Muscle of back (tissue), 11 donors: ENCODE measurements around the gene PRKG1. TPM values are rescaled to one million over a fixed set of nuclear protein-coding genes. Genes with fewer than 3 reads are reported as not detected.
"Not testable (repeated sequence)": the region's sequence is repeated elsewhere in the genome, so short reads cannot be mapped to it uniquely, and the experiment has no call there.

Source experiments
- DNase-seq, 3 donors: peaks; one replicate each; pipeline versions ENCODE4 v3.0.0 to v3.0.0-alpha.2; 2013
- polyA plus RNA-seq, 10 donors: library from polyadenylated mRNA; unstranded; fragments of 120-200 nt; gene quantifications; one replicate each; pipeline ENCODE4 v1.2.1, GENCODE V29; 2013; ENCODE audit not compliant: insufficient read length in 10 of 10

The PRKG1 gene
- polyA plus RNA-seq, 10 donors = 32.4 to 71.5 (median 45.2) TPM

- DNase-seq = peak; percentile 44 to 83 (median 71)
These were observed 348.2 kb downstream of the PRKG1 start for GRCh38 chr10:51422311-51423120.

GRCh38 chr10:51423121-51423452 lies 348.8 kb downstream of the PRKG1 start:
- no peak for DNase-seq

- no peak for DNase-seq
These were observed 351.1 kb downstream of the PRKG1 start for GRCh38 chr10:51425431-51425830.

GRCh38 chr10:51427758-51428157 lies 353.5 kb downstream of the PRKG1 start:
- DNase-seq = no peak

GRCh38 chr10:51430506-51430905 lies 356.2 kb downstream of the PRKG1 start:
- DNase-seq = no peak

- peak in 1 of 3 donors; percentile 47 for DNase-seq
These were observed 359.7 kb downstream of the PRKG1 start for GRCh38 chr10:51433949-51434475.

- DNase-seq = no peak
These were observed 362.5 kb downstream of the PRKG1 start for GRCh38 chr10:51436805-51437204.

- no peak for DNase-seq
These were observed 365.4 kb downstream of the PRKG1 start for GRCh38 chr10:51439645-51440044.

- no peak for DNase-seq
These were observed 371.3 kb downstream of the PRKG1 start for GRCh38 chr10:51445588-51445987.

GRCh38 chr10:51447119-51447518 lies 372.8 kb downstream of the PRKG1 start:
- DNase-seq = no peak

GRCh38 chr10:51455762-51456161 lies 381.5 kb downstream of the PRKG1 start:
- not testable (repeated sequence) for DNase-seq

- DNase-seq = no peak
These were observed 385.2 kb downstream of the PRKG1 start for GRCh38 chr10:51459476-51459875.

GRCh38 chr10:51462076-51462779 lies 387.9 kb downstream of the PRKG1 start:
- peak in 1 of 3 donors; percentile 7 for DNase-seq

- DNase-seq = no peak
These were observed 394.1 kb downstream of the PRKG1 start for GRCh38 chr10:51468424-51468823.

GRCh38 chr10:51469686-51470085 lies 395.4 kb downstream of the PRKG1 start:
- DNase-seq = no peak

- DNase-seq = no peak
These were observed 397.0 kb downstream of the PRKG1 start for GRCh38 chr10:51471271-51471670.

GRCh38 chr10:51472154-51472553 lies 397.9 kb downstream of the PRKG1 start:
- DNase-seq = no peak

GRCh38 chr10:51479711-51480110 lies 405.4 kb downstream of the PRKG1 start:
- no peak for DNase-seq

GRCh38 chr10:51485668-51486067 lies 411.4 kb downstream of the PRKG1 start:
- DNase-seq = no peak

GRCh38 chr10:51487576-51487975 lies 413.3 kb downstream of the PRKG1 start:
- DNase-seq = peak in 2 of 3 donors; percentile 16 to 63

- no peak for DNase-seq
These were observed 414.6 kb downstream of the PRKG1 start for GRCh38 chr10:51488766-51489408.

- no peak for DNase-seq
These were observed 424.1 kb downstream of the PRKG1 start for GRCh38 chr10:51498424-51498823.

- peak; percentile 22 to 63 (median 46) for DNase-seq
These were observed 427.1 kb downstream of the PRKG1 start for GRCh38 chr10:51501396-51501795.
